Left ventricle myocardium inferior (tissue), 1 donor: ENCODE results near the gene SOWAHA. TPM values are rescaled to one million over a fixed set of nuclear protein-coding genes. Genes with fewer than 3 reads are reported as not detected.

Experiments
- DNase-seq: peaks from one replicate; pipeline ENCODE4 v3.0.0-alpha.2; 2020
- H3K27ac ChIP-seq: fragments of 200-600 bp; replicated peaks from 2 replicates; pipeline ENCODE4 v1.8.0; 2021
- H3K27me3 ChIP-seq: fragments of 200-600 bp; 2 replicates; pipeline ENCODE4 v1.8.0; 2021; ENCODE audit warnings: low read depth
- H3K36me3 ChIP-seq: fragments of 200-600 bp; 2 replicates; pipeline ENCODE4 v1.8.0; 2021
- H3K4me1 ChIP-seq: fragments of 200-600 bp; 2 replicates; pipeline ENCODE4 v1.8.0; 2021
- H3K4me3 ChIP-seq: fragments of 200-600 bp; 2 replicates; pipeline ENCODE4 v1.8.0; 2021; ENCODE audit warnings: mild to moderate bottlenecking, moderate library complexity
- H3K9me3 ChIP-seq: fragments of 200-600 bp; replicated peaks from 2 replicates; pipeline ENCODE4 v1.8.0; 2021
- CTCF ChIP-seq: fragments of 200-600 bp; IDR thresholded peaks from 2 replicates; pipeline ENCODE4 v1.8.0; 2021; ENCODE audit warnings: antibody characterized with exemption, mild to moderate bottlenecking, borderline replicate concordance
- intact Hi-C: fragments of 100-400 bp; cut with micrococcal nuclease; formaldehyde crosslinking; loops from one replicate; pipeline ENCODE4 v1.11.0; 2022
- long read RNA-seq: library from polyadenylated mRNA; unstranded; transcript quantifications from one replicate; pipeline ENCODE4 v2.0.0, GENCODE V29; 2021
- total RNA-seq: library from RNA; stranded (reverse); fragmentation: NEBNext Ultra II Directional; extraction: Animal tissue kit (Norgen Biotek cat#: 25700); gene quantifications from one replicate; pipeline ENCODE4 v1.2.1, GENCODE V29; 2021
- donor health status: DM: no; HTN: yes; CAD: no; lungs with severe emphysema.

The SOWAHA gene
- not detected for total RNA-seq
- long read RNA-seq: 0 reads

- Histone ChIP-seq H3K4me3 (peak within 1 kb of the TSS; percentile 66), H3K4me1 (peaks cover 19% of the 10 kb centered on the region), H3K36me3 (no peaks in the 10 kb centered on the region), H3K9me3 (no peaks in the 10 kb centered on the region), H3K27ac (no peak within 1 kb of the TSS), H3K27me3 (peaks cover 65% of the 10 kb centered on the region)
- no peak for TF ChIP-seq CTCF
- DNase-seq: no peak
- intact Hi-C loops: loop anchor here (10.0 kb wide), 1 partner anchor 68 kb away; the partner anchor contains the start of gene CCNI2
These were observed at the start of gene SOWAHA for GRCh38 chr5:132812781-132813598. SOWAHA (plus strand) TSS chr5:132813302; CDS start chr5:132813622, 320 bp downstream.

DNA sequence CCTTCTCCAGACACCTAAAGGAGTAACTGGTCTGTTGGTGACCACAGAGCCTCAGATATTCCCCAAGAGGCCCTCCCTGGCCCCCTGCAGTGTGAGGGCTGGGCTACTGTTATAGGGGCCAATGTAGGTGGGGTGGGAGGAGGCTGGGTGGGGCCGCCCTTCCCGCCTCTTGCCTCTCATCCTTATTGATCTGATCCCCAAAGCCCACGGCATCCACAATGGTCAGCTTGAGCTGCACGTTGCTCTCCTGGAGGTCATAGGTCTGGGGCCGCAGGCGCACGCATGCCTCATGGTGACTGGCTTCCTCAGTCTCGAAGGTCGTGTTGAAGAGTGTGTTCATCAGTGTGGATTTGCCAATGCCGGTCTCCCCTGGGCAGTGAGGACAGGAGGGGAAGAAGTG, 49.1 kb upstream of the SOWAHA start:
- H3K4me3 ChIP-seq: no peak overlapping the region
- TF ChIP-seq CTCF: no peak
- DNase-seq: no peak
- H3K27ac ChIP-seq: no peak overlapping the region
- peaks cover 39% of the 10 kb centered on the region for H3K4me1 ChIP-seq
- intact Hi-C loops: no loop called here
- H3K9me3 ChIP-seq: no peaks in the 10 kb centered on the region
- no peaks in the 10 kb centered on the region for H3K27me3 ChIP-seq
- peaks cover 63% of the 10 kb centered on the region for H3K36me3 ChIP-seq

DNA sequence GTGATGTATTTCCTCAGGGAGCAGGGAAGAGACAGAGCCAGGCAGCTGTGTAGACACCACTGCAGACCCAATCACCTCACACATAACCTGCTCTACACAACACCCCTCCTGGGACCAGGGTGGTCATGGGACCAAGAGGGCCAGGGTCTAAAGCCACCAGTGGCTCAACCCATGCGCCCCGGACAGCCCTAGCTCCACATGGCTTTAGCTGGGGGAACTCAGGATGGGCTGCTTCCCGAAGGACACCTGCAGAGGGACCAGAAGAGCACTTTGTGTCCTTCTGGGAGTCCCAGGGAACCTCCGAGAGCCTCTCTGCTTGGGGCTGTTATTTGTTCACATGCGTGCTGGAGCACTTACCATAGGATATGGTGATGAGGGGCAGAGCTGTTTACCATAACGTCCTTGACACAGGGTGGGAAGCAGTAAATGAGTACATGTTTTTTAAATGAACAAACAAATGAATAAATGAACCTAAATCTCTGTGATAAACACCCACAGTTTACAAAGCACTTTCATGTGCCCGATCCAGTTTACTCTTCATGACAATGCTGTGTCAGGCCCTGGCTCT, 48.3 kb upstream of the SOWAHA start:
- intact Hi-C loops: no loop called here
- no peak overlapping the region for H3K4me3 ChIP-seq
- peaks cover 45% of the 10 kb centered on the region for H3K4me1 ChIP-seq
- no peaks in the 10 kb centered on the region for H3K27me3 ChIP-seq
- H3K36me3 ChIP-seq: peaks cover 56% of the 10 kb centered on the region
- TF ChIP-seq CTCF: no peak
- H3K27ac ChIP-seq: peak overlapping the region; percentile 4
- DNase-seq: no peak
- no peaks in the 10 kb centered on the region for H3K9me3 ChIP-seq

GRCh38 chr5:132765311-132766019, 47.6 kb upstream of the SOWAHA start:
- peaks cover 49% of the 10 kb centered on the region for H3K36me3 ChIP-seq

More at GRCh38 chr5:132765311-132766019, 47.6 kb upstream of the SOWAHA start:
- intact Hi-C loops: no loop called here
- Histone ChIP-seq H3K4me3 (no peak overlapping the region), H3K27me3 (no peaks in the 10 kb centered on the region), H3K27ac (peak overlapping the region; percentile 4), H3K4me1 (peaks cover 49% of the 10 kb centered on the region), H3K9me3 (no peaks in the 10 kb centered on the region)
- no peak for TF ChIP-seq CTCF
- DNase-seq: no peak
